ENCODE data around the gene CMC1. TPM values are rescaled to one million over a fixed set of nuclear protein-coding genes. Genes with fewer than 3 reads are reported as not detected.

CMC1 gene
- total RNA-seq, 1 experiment from 2014 or later, result 16.5 TPM

DNA sequence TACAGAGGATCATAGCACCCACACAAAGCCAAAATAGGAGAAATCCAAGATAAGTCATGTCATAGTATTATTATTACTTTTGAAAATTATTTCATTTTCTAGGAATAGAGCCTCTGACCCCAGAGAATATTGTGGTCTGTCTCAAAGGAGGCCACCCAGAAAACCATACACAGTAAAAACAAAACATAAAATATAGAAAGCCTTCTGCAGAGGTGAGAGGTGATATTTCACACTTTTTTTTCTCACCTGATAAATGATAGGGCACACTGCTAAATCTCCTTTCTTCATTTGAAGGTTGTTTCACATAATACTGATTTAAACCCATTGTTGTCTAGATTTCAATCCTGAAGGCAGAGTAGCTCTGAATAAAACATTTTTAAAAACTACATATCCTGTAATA lies 7.0 kb upstream of the CMC1 start:
- DNase-seq, result no peak
- Histone ChIP-seq H3T11ph (ENCODE audit: low read length) (no peak overlapping the region), H4K91ac (ENCODE audit: insufficient read length, low read depth, low read length) (no peak overlapping the region), H3K27me3 (ENCODE audit: insufficient read depth, low read length) (no peaks in the 10 kb centered on the region), H4K5ac (ENCODE audit: insufficient read length, low read depth, low read length) (no peak overlapping the region), H3K14ac (ENCODE audit: insufficient read depth, low read length) (no peak overlapping the region), H4K8ac (replicated peaks; ENCODE audit: insufficient read length, low read depth, low read length) (no peak overlapping the region), H2BK15ac (ENCODE audit: low read depth, low read length) (no peak overlapping the region), H2BK12ac (ENCODE audit: insufficient read length, low read depth, low read length) (no peak overlapping the region), H2BK120ac (ENCODE audit: low read depth, low read length, poor library complexity, severe bottlenecking) (no peak overlapping the region), H3K27ac (ENCODE audit: insufficient read length, low read depth, low read length) (no peak overlapping the region), H2AFZ (ENCODE audit: low read length) (no peak overlapping the region), H3K4me2 (ENCODE audit: insufficient read depth, insufficient read length, low read length) (no peak overlapping the region), H3K9me3 (ENCODE audit: control insufficient read depth, low read depth, low read length) (no peaks in the 10 kb centered on the region), H2BK20ac (ENCODE audit: low read depth, low read length, poor library complexity, severe bottlenecking) (no peak overlapping the region), H3K79me1 (ENCODE audit: insufficient read depth, low read depth, low read length, poor library complexity, severe bottlenecking) (no peaks in the 10 kb centered on the region), H4K20me1 (ENCODE audit: control insufficient read depth, insufficient read depth, insufficient read length) (no peaks in the 10 kb centered on the region), H3K56ac (ENCODE audit: insufficient read length, low read depth, low read length) (no peak overlapping the region), H3K18ac (ENCODE audit: insufficient read length, low read depth, low read length) (no peak overlapping the region), H3K79me2 (ENCODE audit: insufficient read depth, low read length) (no peaks in the 10 kb centered on the region), H3K23ac (ENCODE audit: insufficient read length, low read depth, low read length) (no peak overlapping the region), H3K4ac (ENCODE audit: low read depth, low read length) (no peak overlapping the region), H3K4me1 (ENCODE audit: insufficient read depth, low read length) (peaks cover 4% of the 10 kb centered on the region; the same call in 1 of the 2 replicates), H3K9ac (ENCODE audit: extremely low read depth, insufficient read length, low read length) (no peak overlapping the region), H2AK5ac (ENCODE audit: insufficient read length, low read length) (no peak overlapping the region), H2BK5ac (ENCODE audit: insufficient read length, low read length) (no peak overlapping the region), H3K23me2 (ENCODE audit: insufficient read length, low read depth, low read length, poor library complexity, severe bottlenecking) (no peaks in the 10 kb centered on the region)
- TF ChIP-seq, protein P1, sequence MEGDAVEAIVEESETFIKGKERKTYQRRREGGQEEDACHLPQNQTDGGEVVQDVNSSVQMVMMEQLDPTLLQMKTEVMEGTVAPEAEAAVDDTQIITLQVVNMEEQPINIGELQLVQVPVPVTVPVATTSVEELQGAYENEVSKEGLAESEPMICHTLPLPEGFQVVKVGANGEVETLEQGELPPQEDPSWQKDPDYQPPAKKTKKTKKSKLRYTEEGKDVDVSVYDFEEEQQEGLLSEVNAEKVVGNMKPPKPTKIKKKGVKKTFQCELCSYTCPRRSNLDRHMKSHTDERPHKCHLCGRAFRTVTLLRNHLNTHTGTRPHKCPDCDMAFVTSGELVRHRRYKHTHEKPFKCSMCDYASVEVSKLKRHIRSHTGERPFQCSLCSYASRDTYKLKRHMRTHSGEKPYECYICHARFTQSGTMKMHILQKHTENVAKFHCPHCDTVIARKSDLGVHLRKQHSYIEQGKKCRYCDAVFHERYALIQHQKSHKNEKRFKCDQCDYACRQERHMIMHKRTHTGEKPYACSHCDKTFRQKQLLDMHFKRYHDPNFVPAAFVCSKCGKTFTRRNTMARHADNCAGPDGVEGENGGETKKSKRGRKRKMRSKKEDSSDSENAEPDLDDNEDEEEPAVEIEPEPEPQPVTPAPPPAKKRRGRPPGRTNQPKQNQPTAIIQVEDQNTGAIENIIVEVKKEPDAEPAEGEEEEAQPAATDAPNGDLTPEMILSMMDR (conservative IDR thresholded peaks at IDR 0.05), result no peak
- H3K4me3 Mint-ChIP-seq, result no peak overlapping the region
- H3K36me3 Mint-ChIP-seq (ENCODE audit: insufficient read depth in 1 of 3, low read depth in 3 of 3), result no peaks in the 10 kb centered on the region
- H3K4me1 Mint-ChIP-seq, result peaks cover 7 to 9% of the 10 kb centered on the region in 2 experiments
- H3K27ac Mint-ChIP-seq, result no peak overlapping the region
- no peaks in the 10 kb centered on the region for H3K9me3 Mint-ChIP-seq
- H3K27me3 Mint-ChIP-seq (ENCODE audit: low read depth), result no peaks in the 10 kb centered on the region

Data from H9 (cell line).